Effector CD4-positive, alpha-beta T cell (primary cell): ENCODE measurements around the gene ZNF750.

Experiments
- DNase-seq: peaks from one replicate; pipeline ENCODE4 v3.0.0-alpha.2; 2020

ZNF750 gene

GRCh38 chr17:82810644-82811430, 29.0 kb downstream of the ZNF750 start:
- DNase-seq, result no peak

GRCh38 chr17:82808921-82809905, 30.6 kb downstream of the ZNF750 start:
- DNase-seq, result no peak

GRCh38 chr17:82808006-82808405, 31.8 kb downstream of the ZNF750 start:
- DNase-seq, result no peak

GRCh38 chr17:82807562-82807961, 32.3 kb downstream of the ZNF750 start:
- DNase-seq, result no peak

GRCh38 chr17:82807101-82807500, 32.7 kb downstream of the ZNF750 start:
- DNase-seq, result no peak

GRCh38 chr17:82806645-82807044, 33.2 kb downstream of the ZNF750 start:
- no peak for DNase-seq

GRCh38 chr17:82805823-82806222, 34.0 kb downstream of the ZNF750 start:
- no peak for DNase-seq

GRCh38 chr17:82805254-82805653, 34.6 kb downstream of the ZNF750 start:
- no peak for DNase-seq

GRCh38 chr17:82804442-82805191, 35.2 kb downstream of the ZNF750 start:
- DNase-seq, result no peak

GRCh38 chr17:82803606-82804005, 36.2 kb downstream of the ZNF750 start:
- no peak for DNase-seq

- DNase-seq, result no peak
These were observed 36.6 kb downstream of the ZNF750 start for GRCh38 chr17:82803185-82803584.

- DNase-seq, result no peak
These were observed 37.6 kb downstream of the ZNF750 start for GRCh38 chr17:82802075-82802780.

- no peak for DNase-seq
These were observed 38.3 kb downstream of the ZNF750 start for GRCh38 chr17:82801377-82801970.

- no peak for DNase-seq
These were observed 38.9 kb downstream of the ZNF750 start for GRCh38 chr17:82800885-82801284.

GRCh38 chr17:82799591-82799990, 40.2 kb downstream of the ZNF750 start:
- DNase-seq, result no peak

- DNase-seq, result no peak
These were observed 41.1 kb downstream of the ZNF750 start for GRCh38 chr17:82798752-82799151.

- DNase-seq, result no peak
These were observed 42.8 kb downstream of the ZNF750 start for GRCh38 chr17:82797061-82797460.

GRCh38 chr17:82795615-82796014, 44.2 kb downstream of the ZNF750 start:
- no peak for DNase-seq

GRCh38 chr17:82794781-82795482, 44.9 kb downstream of the ZNF750 start:
- no peak for DNase-seq

- DNase-seq, result no peak
These were observed 45.7 kb downstream of the ZNF750 start for GRCh38 chr17:82793974-82794630.

- DNase-seq, result no peak
These were observed 48.3 kb downstream of the ZNF750 start for GRCh38 chr17:82791532-82791931.
